Brain microvascular endothelial cell (primary cell): ENCODE results near the gene GALNT15.

Source experiments
- DNase-seq: peaks from one replicate; pipeline ENCODE4 v3.0.0-alpha.2; 2020
- H3K27ac ChIP-seq: fragments of 250-450 bp; sonication (Bioruptor Pico); 2 replicates; pipeline ENCODE4 v1.5.1; 2020; ENCODE audit warnings: mild to moderate bottlenecking, moderate library complexity
- H3K27me3 ChIP-seq: fragments of 250-450 bp; sonication (Bioruptor Pico); replicated peaks from 2 replicates; pipeline ENCODE4 v1.5.1; 2020; ENCODE audit warnings: mild to moderate bottlenecking
- H3K36me3 ChIP-seq: fragments of 250-450 bp; sonication (Bioruptor Pico); replicated peaks from 2 replicates; pipeline ENCODE4 v1.5.1; 2020; ENCODE audit warnings: mild to moderate bottlenecking
- H3K4me3 ChIP-seq: 2 replicates; pipeline ENCODE4 v1.5.1; 2011; ENCODE audit warnings: low read depth, mild to moderate bottlenecking, control low read depth, low read length, moderate library complexity
- CTCF ChIP-seq: IDR thresholded peaks from 2 replicates; pipeline ENCODE4 v1.5.1; 2011; ENCODE audit warnings: low read depth, mild to moderate bottlenecking, moderate library complexity, low read length, control low read depth, inconsistent platforms; ENCODE audit errors: missing control alignments
- in situ Hi-C: cut with HindIII; loops from 2 replicates; pipeline ENCODE4 v1.10.0; 2017; ENCODE audit warnings: low sequenced_read_pairs, low pct_ligation_motif_present

GALNT15 gene

GRCh38 chr3:16229681-16230080 is 55.2 kb downstream of the GALNT15 start:
- no peak for DNase-seq
- no peak for TF ChIP-seq CTCF
- Histone ChIP-seq H3K36me3 (no peaks in the 10 kb centered on the region), H3K27me3 (no peaks in the 10 kb centered on the region), H3K27ac (no peak overlapping the region), H3K4me3 (no peak overlapping the region)
- in situ Hi-C loops, result no loop called here

GRCh38 chr3:16231983-16232382 is 57.5 kb downstream of the GALNT15 start:
- no peak for TF ChIP-seq CTCF
- in situ Hi-C loops, result no loop called here
- Histone ChIP-seq H3K27me3 (no peaks in the 10 kb centered on the region), H3K4me3 (no peak overlapping the region), H3K36me3 (no peaks in the 10 kb centered on the region), H3K27ac (no peak overlapping the region)
- no peak for DNase-seq

GRCh38 chr3:16233806-16234205 is 59.3 kb downstream of the GALNT15 start:
- Histone ChIP-seq H3K4me3 (no peak overlapping the region), H3K27ac (no peak overlapping the region), H3K27me3 (no peaks in the 10 kb centered on the region), H3K36me3 (no peaks in the 10 kb centered on the region)
- in situ Hi-C loops, result no loop called here
- DNase-seq, result no peak
- no peak for TF ChIP-seq CTCF

- TF ChIP-seq CTCF, result no peak
- in situ Hi-C loops, result no loop called here
- no peak overlapping the region for H3K27ac ChIP-seq
- no peaks in the 10 kb centered on the region for H3K36me3 ChIP-seq
- no peak overlapping the region for H3K4me3 ChIP-seq
- no peak for DNase-seq
- no peaks in the 10 kb centered on the region for H3K27me3 ChIP-seq
Observed at GRCh38 chr3:16234281-16234680, 59.8 kb downstream of the GALNT15 start.

GRCh38 chr3:16236030-16236639 is 61.7 kb downstream of the GALNT15 start:
- no peak for DNase-seq
- no peak for TF ChIP-seq CTCF
- in situ Hi-C loops, result no loop called here

GRCh38 chr3:16236856-16237393 is 62.4 kb downstream of the GALNT15 start:
- no peak for TF ChIP-seq CTCF
- in situ Hi-C loops, result no loop called here
- Histone ChIP-seq H3K4me3 (no peak overlapping the region), H3K36me3 (no peaks in the 10 kb centered on the region), H3K27me3 (no peaks in the 10 kb centered on the region), H3K27ac (no peak overlapping the region)
- no peak for DNase-seq

More at GRCh38 chr3:16236030-16236639, 61.7 kb downstream of the GALNT15 start:
- Histone ChIP-seq H3K4me3 (no peak overlapping the region), H3K36me3 (no peaks in the 10 kb centered on the region), H3K27ac (no peak overlapping the region), H3K27me3 (no peaks in the 10 kb centered on the region)
